HG03469 (cell line): ENCODE measurements around the gene SCAND1.
A peak's percentile ranks its signal among the peaks of the same experiment; 100 is the strongest.
"Not testable (repeated sequence)": the region's sequence is repeated elsewhere in the genome, so short reads cannot be mapped to it uniquely, and the experiment has no call there.

ENCODE experiments used
- ATAC-seq: cut with Tn5 transposase; IDR thresholded peaks from one replicate; pipeline ENCODE4 v1.9.1; 2021; ENCODE audit warnings: mild to moderate bottlenecking, moderate library complexity, moderate number of reproducible peaks; ENCODE audit not compliant: unreplicated experiment

Gene SCAND1

GRCh38 chr20:35954200-35954906, at the start of gene SCAND1:
SCAND1 (minus strand) TSS chr20:35954502; CDS start chr20:35954284, 218 bp downstream.
- peak; percentile 89 for ATAC-seq

DNA sequence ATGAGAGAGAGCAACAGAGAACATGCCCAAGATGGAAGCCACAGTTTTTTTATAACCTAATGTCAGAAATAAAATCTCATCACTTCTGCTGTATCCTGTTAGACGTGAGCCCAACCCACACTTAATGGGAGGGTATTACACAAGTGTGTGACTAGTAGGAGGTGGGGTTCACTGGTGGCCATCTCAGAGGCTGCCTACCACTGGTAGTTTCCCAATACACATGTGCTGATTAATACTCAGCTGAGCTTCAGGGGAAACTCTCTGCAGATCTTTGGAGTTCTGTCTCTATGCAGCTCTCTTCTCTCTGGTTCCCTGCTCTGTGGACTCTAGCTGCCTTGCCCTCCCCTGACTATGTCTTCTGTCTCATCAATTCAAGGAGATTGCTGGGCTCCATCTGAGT, 49.7 kb upstream of the SCAND1 start:
- ATAC-seq = no peak

GRCh38 chr20:36002855-36003254, 48.6 kb upstream of the SCAND1 start:
- no peak for ATAC-seq

- ATAC-seq = not testable (repeated sequence)
Measured at GRCh38 chr20:36001331-36001730, 47.0 kb upstream of the SCAND1 start.

DNA sequence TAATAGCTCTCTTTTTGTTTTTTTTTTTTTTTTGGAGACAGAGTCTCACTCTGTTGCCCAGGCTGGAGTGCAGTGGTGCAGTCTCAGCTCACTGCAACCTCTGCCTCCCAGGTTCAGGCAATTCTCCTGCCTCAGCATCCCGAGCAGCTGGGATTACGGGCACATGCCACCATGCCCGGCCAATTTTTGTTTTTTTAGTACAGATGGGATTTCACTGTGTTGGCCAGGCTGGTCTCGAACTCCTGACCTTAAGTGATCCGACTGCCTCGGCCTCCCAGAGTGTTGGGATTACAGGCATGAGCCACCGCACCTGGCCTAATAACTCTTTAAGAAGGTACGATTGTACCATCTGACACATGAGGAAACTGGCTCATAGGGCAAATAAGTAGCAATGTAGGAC, 42.2 kb upstream of the SCAND1 start:
- not testable (repeated sequence) for ATAC-seq

GRCh38 chr20:35994994-35995453, 40.7 kb upstream of the SCAND1 start:
- no peak for ATAC-seq

DNA sequence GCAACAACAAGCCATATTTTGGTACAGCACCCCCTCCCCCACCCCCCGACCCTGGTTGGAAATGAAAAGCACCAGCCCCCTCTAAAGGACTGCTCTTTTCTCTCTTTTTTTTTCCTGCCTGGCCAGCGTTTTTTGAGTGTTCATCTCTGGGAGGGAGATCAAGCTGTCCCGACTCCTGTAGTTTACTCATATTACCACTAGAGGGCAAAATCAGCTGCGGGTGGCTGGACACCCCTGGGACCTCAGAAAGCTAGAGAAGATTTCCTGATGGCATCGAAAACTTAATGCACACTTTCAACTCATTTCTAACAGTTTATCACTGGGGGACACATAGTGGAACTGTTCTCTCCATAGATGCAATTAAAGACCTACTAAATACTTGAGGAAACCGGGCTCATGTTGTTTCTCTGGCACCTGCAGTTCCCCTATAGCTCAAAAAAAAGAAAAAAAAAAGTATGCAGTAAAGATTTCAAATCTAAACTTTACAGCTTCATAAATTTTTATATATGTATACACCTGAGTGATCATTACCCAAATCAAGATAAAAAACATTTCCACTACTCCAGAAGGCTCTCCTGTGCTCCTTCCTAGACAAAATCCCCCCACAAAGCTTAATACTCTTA, 38.5 kb upstream of the SCAND1 start:
- no peak for ATAC-seq

GRCh38 chr20:35991142-35991771, 37.0 kb upstream of the SCAND1 start:
- no peak for ATAC-seq

GRCh38 chr20:35988910-35989463, 34.7 kb upstream of the SCAND1 start:
- no peak for ATAC-seq

DNA sequence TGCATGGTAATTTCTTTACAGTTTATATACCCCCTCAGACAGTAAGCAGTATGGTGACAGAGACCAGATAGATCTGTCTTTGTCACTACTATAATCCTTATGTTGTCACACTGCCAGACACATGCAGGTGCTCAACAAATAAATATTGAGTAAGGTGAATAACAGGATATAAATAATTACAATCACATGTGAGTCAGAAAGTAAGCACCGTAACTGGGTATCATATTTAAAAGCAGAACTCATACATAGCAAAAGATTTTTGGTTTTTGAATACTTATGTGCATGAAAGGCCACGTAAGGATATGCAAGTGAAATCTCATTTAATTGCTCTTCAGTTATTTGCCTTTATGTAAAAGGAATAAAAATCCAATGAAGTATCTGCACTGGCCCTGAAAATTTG, 31.5 kb upstream of the SCAND1 start:
- ATAC-seq = no peak

DNA sequence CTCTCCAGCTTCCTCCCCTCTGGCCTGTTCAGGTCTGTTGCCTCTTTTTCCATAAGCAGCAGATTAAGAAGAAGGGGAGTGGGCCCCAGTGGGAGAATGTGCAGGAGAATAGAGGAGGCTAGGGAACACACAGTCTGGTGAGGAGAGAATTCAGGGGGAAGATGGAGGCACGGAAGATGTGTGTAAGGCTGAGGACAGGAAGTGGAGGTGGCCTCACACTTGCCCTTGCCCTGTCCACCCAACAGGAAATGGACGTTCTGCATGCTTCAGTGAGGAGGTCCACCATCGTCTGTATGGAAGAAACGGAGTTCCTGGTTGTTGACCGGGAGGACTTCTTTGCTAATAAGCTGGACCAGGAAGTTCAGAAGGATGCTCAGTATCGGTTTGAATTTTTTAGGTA, 30.1 kb upstream of the SCAND1 start:
- ATAC-seq = no peak

GRCh38 chr20:35981969-35982368, 27.7 kb upstream of the SCAND1 start:
- no peak for ATAC-seq

DNA sequence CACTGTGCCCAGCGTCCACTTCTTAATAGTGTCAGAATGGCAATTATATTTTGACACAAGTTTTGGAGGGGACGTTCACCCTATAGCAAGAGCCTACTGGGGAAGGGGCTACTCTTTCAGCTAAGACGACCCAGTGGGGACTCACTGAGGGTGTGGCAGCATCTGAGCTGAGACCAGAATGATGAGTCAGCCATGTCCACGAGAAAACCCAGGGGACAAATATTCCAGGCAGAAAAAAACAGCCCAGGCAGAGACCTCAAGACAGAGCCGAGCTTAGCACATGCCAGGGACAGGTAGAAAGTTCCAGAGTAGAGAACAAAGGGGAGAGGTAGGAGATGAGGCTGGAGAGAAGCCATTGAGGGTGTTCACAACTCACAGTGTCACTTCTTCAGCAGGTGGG, 25.2 kb upstream of the SCAND1 start:
- ATAC-seq = no peak

- no peak for ATAC-seq
Measured at GRCh38 chr20:35978041-35978513, 23.8 kb upstream of the SCAND1 start.

DNA sequence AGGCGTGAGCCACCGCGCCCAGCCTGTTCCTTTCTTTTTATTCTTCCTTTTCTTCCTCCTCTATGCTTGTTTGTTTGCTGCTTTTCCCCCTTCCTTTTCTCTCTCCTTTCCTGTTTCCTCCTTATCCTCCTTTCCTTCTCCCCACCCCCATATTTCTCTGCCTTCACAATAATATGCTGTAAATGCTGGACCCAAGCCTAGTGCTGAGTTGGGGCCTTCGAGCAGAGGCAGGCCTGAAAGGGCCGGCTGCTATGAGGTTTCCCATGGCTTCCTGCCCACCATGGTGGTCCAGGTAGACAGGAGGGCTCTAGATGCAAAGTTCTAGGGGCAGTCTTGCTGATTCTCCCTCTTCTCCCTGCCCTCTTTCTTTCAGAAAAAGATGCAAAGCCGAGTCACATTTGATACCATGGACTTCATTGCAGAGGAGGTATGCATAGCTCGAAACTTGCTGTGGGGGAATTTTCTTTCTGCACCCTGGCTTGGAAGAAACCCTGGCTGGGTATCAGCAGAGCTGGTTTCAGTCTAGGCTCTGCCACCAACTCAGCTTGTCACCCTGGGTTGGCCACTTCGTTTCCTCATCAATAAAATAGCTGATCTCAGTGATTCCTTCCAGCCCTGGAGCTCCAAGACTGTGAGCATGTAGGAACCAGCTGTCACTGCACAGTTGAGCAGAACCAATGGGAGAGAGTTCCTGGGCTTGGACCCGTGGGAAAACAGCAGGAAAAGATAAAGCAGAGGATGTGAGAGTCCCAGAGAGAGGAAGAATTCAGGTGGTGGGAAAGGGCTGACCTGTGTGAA, 21.5 kb upstream of the SCAND1 start:
- no peak for ATAC-seq

GRCh38 chr20:35974256-35974655, 20.0 kb upstream of the SCAND1 start:
- ATAC-seq = no peak

DNA sequence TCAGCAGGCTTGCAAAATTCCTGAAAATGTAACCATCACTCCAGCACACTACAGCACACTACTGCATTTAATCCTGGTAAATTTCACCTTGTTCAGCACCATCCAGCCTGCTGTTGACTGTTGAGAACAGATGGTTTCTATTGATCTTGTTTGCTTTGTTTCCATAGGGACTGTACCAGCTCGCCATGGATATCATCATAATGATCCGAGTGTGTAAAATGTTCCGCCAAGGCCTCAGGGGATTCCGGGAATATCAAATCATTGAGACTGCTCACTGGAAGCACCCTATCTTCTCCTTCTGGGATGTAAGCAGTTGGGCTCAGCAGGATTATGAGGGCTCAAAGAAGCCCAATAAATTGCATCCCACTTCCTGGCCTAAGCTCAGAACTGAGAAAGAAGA, 18.2 kb upstream of the SCAND1 start:
- no peak for ATAC-seq

DNA sequence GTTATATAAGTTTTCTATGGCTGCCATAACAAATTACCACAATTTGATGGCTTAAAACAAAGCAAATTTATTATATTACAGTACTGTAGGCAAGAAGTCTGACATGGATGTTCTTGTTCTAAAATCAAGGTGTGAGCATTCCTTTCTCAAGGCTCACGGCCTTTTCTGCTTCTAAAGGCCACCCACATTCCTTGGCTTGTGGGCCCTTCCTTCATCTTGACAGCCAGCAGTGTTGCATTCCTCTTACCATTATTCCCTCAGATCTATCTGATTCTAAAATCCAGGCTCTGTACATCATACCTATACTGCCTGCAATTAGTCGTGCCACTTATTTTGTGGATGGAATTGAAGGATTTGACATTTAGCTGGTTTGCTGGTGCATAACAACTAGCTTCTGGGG, 17.7 kb upstream of the SCAND1 start:
- ATAC-seq = no peak

- ATAC-seq = no peak
Measured at GRCh38 chr20:35968930-35969329, 14.6 kb upstream of the SCAND1 start.

DNA sequence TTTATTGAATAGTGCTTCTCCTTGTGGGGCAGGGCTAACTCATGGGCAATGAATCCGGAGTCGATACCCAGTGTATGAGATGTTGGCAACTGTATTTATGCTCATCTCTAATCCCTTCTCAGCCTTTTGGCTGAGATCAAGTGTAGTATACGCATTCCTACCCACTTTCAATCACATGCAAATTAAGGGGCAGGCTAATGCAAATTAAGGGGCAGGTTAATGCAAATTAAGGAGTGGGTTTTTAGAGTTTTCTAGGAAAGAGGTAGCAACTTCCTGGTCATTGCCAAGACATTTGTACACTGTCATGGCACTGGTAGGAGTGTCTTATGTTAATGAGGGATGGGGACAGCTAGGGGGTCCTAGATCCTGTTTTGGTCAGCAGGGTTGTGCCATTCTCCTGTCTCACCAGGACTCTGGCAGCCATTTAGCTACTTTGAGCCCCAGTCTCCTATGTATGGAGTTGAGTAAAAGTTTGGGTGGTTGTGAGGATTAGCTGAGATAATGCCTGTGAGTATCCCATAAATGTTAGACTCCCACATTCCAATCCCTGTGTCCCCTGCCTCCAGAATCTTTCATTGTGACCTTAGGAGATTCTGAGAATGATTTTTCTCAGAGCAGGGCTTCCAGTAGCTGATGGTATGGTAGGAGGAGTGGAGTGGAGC, 13.8 kb upstream of the SCAND1 start, which contains the start of gene CNBD2:
TSS of gene CNBD2 (plus strand) at position 612 of the 662 bp plus-strand sequence. CDS start 173 bp downstream, outside the sequence.
- no peak for ATAC-seq
